HepG2 (cell line): ENCODE measurements around the gene PPP3CB. TPM values are rescaled to one million over a fixed set of nuclear protein-coding genes. Genes with fewer than 3 reads are reported as not detected.

Source experiments
- AGO1 ChIP-seq: fragments of 200-400 bp; formaldehyde crosslinking; IDR thresholded peaks from 2 replicates; pipeline ENCODE4 v1.6.1; 2017; ENCODE audit warnings: mild to moderate bottlenecking, low read depth, low read length, moderate library complexity; ENCODE audit not compliant: poor library complexity, severe bottlenecking
- CCDC6 ChIP-seq: sonication (generic); formaldehyde crosslinking; IDR thresholded peaks from 2 replicates; pipeline ENCODE4 v1.8.1; 2022; ENCODE audit warnings: mild to moderate bottlenecking, missing genetic modification reagents, moderate library complexity
- ETV5 ChIP-seq: IDR thresholded peaks from 2 replicates; pipeline ENCODE4 v1.6.1; 2018; ENCODE audit warnings: missing biosample characterization, missing genetic modification reagents, inconsistent platforms, borderline replicate concordance
- NAIF1 ChIP-seq: sonication (generic); formaldehyde crosslinking; IDR thresholded peaks from 2 replicates; pipeline ENCODE4 v1.5.0; 2020; ENCODE audit warnings: mild to moderate bottlenecking, missing genetic modification reagents, borderline replicate concordance
- ONECUT2 ChIP-seq: sonication (generic); formaldehyde crosslinking; IDR thresholded peaks from 2 replicates; pipeline ENCODE4 v1.4.0; 2020; ENCODE audit warnings: missing genetic modification reagents
- SKI ChIP-seq: fragments of 450-650 bp; IDR thresholded peaks from one replicate; pipeline ENCODE4 v1.6.1; 2018; ENCODE audit warnings: mild to moderate bottlenecking; ENCODE audit not compliant: partially characterized antibody
- SUZ12 ChIP-seq: fragments of 150-350 bp; IDR thresholded peaks from 2 replicates; pipeline ENCODE4 v1.6.1; 2014; ENCODE audit warnings: low read depth, low read length
- THAP11 ChIP-seq: IDR thresholded peaks from 2 replicates; pipeline ENCODE4 v1.6.1; 2016; ENCODE audit warnings: missing biosample characterization, missing genetic modification reagents
- ZFP36L2 ChIP-seq: sonication (generic); formaldehyde crosslinking; IDR thresholded peaks from 2 replicates; pipeline ENCODE4 v1.4.0; 2020; ENCODE audit warnings: missing genetic modification reagents
- ZNF333 ChIP-seq: sonication (generic); formaldehyde crosslinking; IDR thresholded peaks from 2 replicates; pipeline ENCODE4 v1.4.0; 2020; ENCODE audit warnings: mild to moderate bottlenecking, missing genetic modification reagents, borderline replicate concordance
- ZNF350 ChIP-seq: sonication (generic); formaldehyde crosslinking; IDR thresholded peaks from 2 replicates; pipeline ENCODE4 v1.4.0; 2020; ENCODE audit warnings: mild to moderate bottlenecking, low read depth, missing genetic modification reagents, borderline replicate concordance
- ZNF614 ChIP-seq: IDR thresholded peaks from 2 replicates; pipeline ENCODE4 v1.6.1; 2018; ENCODE audit warnings: missing biosample characterization, missing genetic modification reagents, inconsistent platforms, borderline replicate concordance
- ZNF766 ChIP-seq: sonication (generic); formaldehyde crosslinking; IDR thresholded peaks from 2 replicates; pipeline ENCODE4 v1.5.0; 2020; ENCODE audit warnings: missing genetic modification reagents, borderline replicate concordance
- ZNF772 ChIP-seq: sonication (generic); formaldehyde crosslinking; IDR thresholded peaks from 2 replicates; pipeline ENCODE4 v1.5.0; 2020; ENCODE audit warnings: mild to moderate bottlenecking, missing genetic modification reagents
- ZNF83 ChIP-seq: sonication (generic); formaldehyde crosslinking; IDR thresholded peaks from 2 replicates; pipeline ENCODE4 v1.4.0; 2020; ENCODE audit warnings: missing genetic modification reagents, mild to moderate bottlenecking, borderline replicate concordance
- ZNF883 ChIP-seq: sonication (generic); formaldehyde crosslinking; IDR thresholded peaks from 2 replicates; pipeline ENCODE4 v1.5.1; 2020; ENCODE audit warnings: mild to moderate bottlenecking, missing genetic modification reagents; ENCODE audit errors: not compliant biosample characterization
- polyA plus RNA-seq, 8 experiments: library from polyadenylated mRNA; depleted of rRNA in 3 of 8; stranded (reverse) in 7 of 8; unstranded in 1 of 8; fragments of >200 nt; fragmentation: Illumina TruSeq in 4 of 8; extraction: Trizol in 4 of 8; gene quantifications; 2 replicates each; pipeline versions ENCODE4 v1.2.1 to v1.2.3, GENCODE V29; 2011 to 2016; ENCODE audit warnings: low read depth in 4 of 8, missing spikeins in 1 of 8, mixed read lengths in 1 of 8; ENCODE audit not compliant: insufficient read depth in 1 of 8
- total RNA-seq, 5 experiments: library from RNA; depleted of rRNA; stranded (reverse); fragments of >200 nt; fragmentation: Illumina TruSeq; extraction: Trizol; gene quantifications; 2 replicates each; pipeline ENCODE4 v1.2.3, GENCODE V29; 2016; ENCODE audit warnings: low read depth in 1 of 5
- TF ChIP-seq, protein P1 (sequence below): sonication (generic); formaldehyde crosslinking; IDR thresholded peaks from 2 replicates; pipeline ENCODE4 v1.8.1; 2022; ENCODE audit warnings: low read depth, mild to moderate bottlenecking, missing genetic modification reagents
- TF ChIP-seq, protein P2 (sequence below): sonication (generic); formaldehyde crosslinking; IDR thresholded peaks from 2 replicates; pipeline ENCODE4 v1.5.0; 2020; ENCODE audit warnings: mild to moderate bottlenecking, missing genetic modification reagents
- TF ChIP-seq, protein P3 (sequence below): sonication (generic); formaldehyde crosslinking; IDR thresholded peaks from 2 replicates; pipeline ENCODE4 v1.4.0; 2020; ENCODE audit warnings: missing genetic modification reagents, mild to moderate bottlenecking, borderline replicate concordance
- TF ChIP-seq, protein P4 (sequence below): sonication (generic); formaldehyde crosslinking; IDR thresholded peaks from 2 replicates; pipeline ENCODE4 v1.8.1; 2023; ENCODE audit warnings: mild to moderate bottlenecking, missing genetic modification reagents

Gene PPP3CB
- total and polyA plus RNA-seq, 2 of the 13 experiments (the other 11 are each of a cell fraction or from before 2014, with no cell fraction given): 8.7 to 11.4 TPM

DNA sequence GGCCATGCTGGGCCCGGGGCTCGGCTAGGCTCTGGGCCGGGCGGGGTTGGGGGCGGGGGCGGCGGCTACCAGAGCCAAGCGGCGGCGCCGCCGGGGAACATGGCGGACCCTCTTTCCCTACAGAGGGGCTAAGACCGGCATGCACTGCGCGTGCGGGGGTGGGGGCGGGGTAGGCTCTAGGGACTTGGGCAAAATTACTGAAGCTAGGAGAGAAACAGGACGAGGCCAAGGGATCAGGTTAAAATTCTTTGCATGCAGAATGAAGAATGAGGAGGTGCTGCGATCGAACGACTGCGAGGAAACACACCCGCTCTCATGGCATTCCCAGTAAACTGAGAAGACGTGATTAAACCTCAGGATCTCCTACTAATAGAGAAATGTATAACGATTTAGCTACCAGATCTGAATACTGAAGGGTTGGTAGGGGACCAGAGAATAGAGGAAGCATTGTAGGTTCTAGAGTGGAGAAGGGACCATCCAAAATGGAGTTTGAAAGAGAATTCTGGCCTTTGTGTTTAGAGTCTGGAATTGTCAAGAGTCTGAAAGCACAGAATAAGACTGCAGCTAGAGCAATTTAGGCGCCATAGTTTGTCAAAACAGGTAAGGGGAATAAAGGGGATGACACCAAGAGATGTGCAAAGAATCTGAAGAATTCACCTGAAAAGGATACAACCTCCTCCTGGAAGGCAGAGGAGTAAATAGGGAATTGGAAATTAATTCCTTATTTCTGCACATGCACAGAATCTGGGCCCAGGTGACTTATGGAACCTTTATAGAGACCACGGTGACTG lies at the start of gene PPP3CB (continued):
- TF ChIP-seq NAIF1 (CRISPR knock-in tag) (no peak), SKI (no peak), ONECUT2 (CRISPR knock-in tag) (no peak), ZNF766 (CRISPR knock-in tag) (no peak), ZNF333 (CRISPR knock-in tag) (0 out of 2 replicates have a peak, but pooled peaks have one; percentile 7), ETV5 (peak; percentile 22; the same call in 1 of the 2 replicates), ZNF772 (CRISPR knock-in tag) (no peak), THAP11 (CRISPR knock-in tag) (peak; percentile 66), ZNF350 (no peak), SUZ12 (peak; percentile 56), ZNF83 (CRISPR knock-in tag) (no peak), ZFP36L2 (CRISPR knock-in tag) (no peak), ZNF614 (CRISPR knock-in tag) (0 out of 2 replicates have a peak, but pooled peaks have one; percentile 20), AGO1 (no peak), CCDC6 (CRISPR knock-in tag) (0 out of 2 replicates have a peak, but pooled peaks have one; percentile 47), ZNF883 (CRISPR knock-in tag) (no peak)
- TF ChIP-seq, protein P1, sequence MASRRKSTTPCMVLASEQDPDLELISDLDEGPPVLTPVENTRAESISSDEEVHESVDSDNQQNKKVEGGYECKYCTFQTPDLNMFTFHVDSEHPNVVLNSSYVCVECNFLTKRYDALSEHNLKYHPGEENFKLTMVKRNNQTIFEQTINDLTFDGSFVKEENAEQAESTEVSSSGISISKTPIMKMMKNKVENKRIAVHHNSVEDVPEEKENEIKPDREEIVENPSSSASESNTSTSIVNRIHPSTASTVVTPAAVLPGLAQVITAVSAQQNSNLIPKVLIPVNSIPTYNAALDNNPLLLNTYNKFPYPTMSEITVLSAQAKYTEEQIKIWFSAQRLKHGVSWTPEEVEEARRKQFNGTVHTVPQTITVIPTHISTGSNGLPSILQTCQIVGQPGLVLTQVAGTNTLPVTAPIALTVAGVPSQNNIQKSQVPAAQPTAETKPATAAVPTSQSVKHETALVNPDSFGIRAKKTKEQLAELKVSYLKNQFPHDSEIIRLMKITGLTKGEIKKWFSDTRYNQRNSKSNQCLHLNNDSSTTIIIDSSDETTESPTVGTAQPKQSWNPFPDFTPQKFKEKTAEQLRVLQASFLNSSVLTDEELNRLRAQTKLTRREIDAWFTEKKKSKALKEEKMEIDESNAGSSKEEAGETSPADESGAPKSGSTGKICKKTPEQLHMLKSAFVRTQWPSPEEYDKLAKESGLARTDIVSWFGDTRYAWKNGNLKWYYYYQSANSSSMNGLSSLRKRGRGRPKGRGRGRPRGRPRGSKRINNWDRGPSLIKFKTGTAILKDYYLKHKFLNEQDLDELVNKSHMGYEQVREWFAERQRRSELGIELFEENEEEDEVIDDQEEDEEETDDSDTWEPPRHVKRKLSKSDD (CRISPR knock-in tag): no peak
- TF ChIP-seq, protein P2, sequence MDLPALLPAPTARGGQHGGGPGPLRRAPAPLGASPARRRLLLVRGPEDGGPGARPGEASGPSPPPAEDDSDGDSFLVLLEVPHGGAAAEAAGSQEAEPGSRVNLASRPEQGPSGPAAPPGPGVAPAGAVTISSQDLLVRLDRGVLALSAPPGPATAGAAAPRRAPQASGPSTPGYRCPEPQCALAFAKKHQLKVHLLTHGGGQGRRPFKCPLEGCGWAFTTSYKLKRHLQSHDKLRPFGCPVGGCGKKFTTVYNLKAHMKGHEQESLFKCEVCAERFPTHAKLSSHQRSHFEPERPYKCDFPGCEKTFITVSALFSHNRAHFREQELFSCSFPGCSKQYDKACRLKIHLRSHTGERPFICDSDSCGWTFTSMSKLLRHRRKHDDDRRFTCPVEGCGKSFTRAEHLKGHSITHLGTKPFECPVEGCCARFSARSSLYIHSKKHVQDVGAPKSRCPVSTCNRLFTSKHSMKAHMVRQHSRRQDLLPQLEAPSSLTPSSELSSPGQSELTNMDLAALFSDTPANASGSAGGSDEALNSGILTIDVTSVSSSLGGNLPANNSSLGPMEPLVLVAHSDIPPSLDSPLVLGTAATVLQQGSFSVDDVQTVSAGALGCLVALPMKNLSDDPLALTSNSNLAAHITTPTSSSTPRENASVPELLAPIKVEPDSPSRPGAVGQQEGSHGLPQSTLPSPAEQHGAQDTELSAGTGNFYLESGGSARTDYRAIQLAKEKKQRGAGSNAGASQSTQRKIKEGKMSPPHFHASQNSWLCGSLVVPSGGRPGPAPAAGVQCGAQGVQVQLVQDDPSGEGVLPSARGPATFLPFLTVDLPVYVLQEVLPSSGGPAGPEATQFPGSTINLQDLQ: no peak
- TF ChIP-seq, protein P3, sequence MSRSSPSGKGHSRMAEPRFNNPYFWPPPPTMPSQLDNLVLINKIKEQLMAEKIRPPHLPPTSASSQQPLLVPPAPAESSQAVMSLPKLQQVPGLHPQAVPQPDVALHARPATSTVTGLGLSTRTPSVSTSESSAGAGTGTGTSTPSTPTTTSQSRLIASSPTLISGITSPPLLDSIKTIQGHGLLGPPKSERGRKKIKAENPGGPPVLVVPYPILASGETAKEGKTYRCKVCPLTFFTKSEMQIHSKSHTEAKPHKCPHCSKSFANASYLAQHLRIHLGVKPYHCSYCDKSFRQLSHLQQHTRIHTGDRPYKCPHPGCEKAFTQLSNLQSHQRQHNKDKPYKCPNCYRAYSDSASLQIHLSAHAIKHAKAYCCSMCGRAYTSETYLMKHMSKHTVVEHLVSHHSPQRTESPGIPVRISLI (CRISPR knock-in tag): no peak
- TF ChIP-seq, protein P4, sequence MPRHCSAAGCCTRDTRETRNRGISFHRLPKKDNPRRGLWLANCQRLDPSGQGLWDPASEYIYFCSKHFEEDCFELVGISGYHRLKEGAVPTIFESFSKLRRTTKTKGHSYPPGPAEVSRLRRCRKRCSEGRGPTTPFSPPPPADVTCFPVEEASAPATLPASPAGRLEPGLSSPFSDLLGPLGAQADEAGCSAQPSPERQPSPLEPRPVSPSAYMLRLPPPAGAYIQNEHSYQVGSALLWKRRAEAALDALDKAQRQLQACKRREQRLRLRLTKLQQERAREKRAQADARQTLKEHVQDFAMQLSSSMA (CRISPR knock-in tag): 0 out of 2 replicates have a peak, but pooled peaks have one; percentile 39
